HG03571 (cell line): ENCODE data around the gene HNRNPA2B1.
"Not testable (repeated sequence)": the region's sequence is repeated elsewhere in the genome, so short reads cannot be mapped to it uniquely, and the experiment has no call there.

ENCODE experiments used
- ATAC-seq: cut with Tn5 transposase; IDR thresholded peaks from one replicate; pipeline ENCODE4 v1.9.1; 2021; ENCODE audit not compliant: unreplicated experiment

HNRNPA2B1 gene

GRCh38 chr7:26198133-26198780 is 2.3 kb downstream of the HNRNPA2B1 start:
- ATAC-seq: no peak

GRCh38 chr7:26197153-26198115 is 3.1 kb downstream of the HNRNPA2B1 start:
- no peak for ATAC-seq

- no peak for ATAC-seq
These were observed 4.5 kb downstream of the HNRNPA2B1 start for GRCh38 chr7:26195867-26196657.

- ATAC-seq: no peak
These were observed 5.4 kb downstream of the HNRNPA2B1 start for GRCh38 chr7:26195182-26195581.

GRCh38 chr7:26194764-26195163 is 5.8 kb downstream of the HNRNPA2B1 start:
- ATAC-seq: not testable (repeated sequence)

- no peak for ATAC-seq
These were observed 6.9 kb downstream of the HNRNPA2B1 start for GRCh38 chr7:26193432-26194207.

GRCh38 chr7:26192485-26193087 is 8.0 kb downstream of the HNRNPA2B1 start:
- no peak for ATAC-seq

GRCh38 chr7:26191974-26192479 is 8.5 kb downstream of the HNRNPA2B1 start:
- no peak for ATAC-seq

GRCh38 chr7:26191233-26191973 is 9.1 kb downstream of the HNRNPA2B1 start:
- no peak for ATAC-seq

- ATAC-seq: no peak
These were observed 10.1 kb downstream of the HNRNPA2B1 start for GRCh38 chr7:26190417-26190869.

- no peak for ATAC-seq
These were observed 10.8 kb downstream of the HNRNPA2B1 start for GRCh38 chr7:26189697-26190096.

- no peak for ATAC-seq
These were observed 11.5 kb downstream of the HNRNPA2B1 start for GRCh38 chr7:26188957-26189541.

GRCh38 chr7:26188206-26188956 is 12.2 kb downstream of the HNRNPA2B1 start:
- ATAC-seq: no peak

GRCh38 chr7:26187380-26188205 is 13.0 kb downstream of the HNRNPA2B1 start:
- no peak for ATAC-seq

- ATAC-seq: no peak
These were observed 13.9 kb downstream of the HNRNPA2B1 start for GRCh38 chr7:26186364-26187311.

GRCh38 chr7:26185844-26186180 is 14.7 kb downstream of the HNRNPA2B1 start:
- no peak for ATAC-seq
